NCI-H187 (cell line): ENCODE measurements around the gene SMIM30.

Source experiments
- DNase-seq, 2 experiments: peaks; one replicate each; lab custom pipeline; 2025; lab: John Stamatoyannopoulos, UW

Gene SMIM30

GRCh38 chr7:113100121-113100603 lies 18.2 kb downstream of the SMIM30 start:
- no peak for DNase-seq

GRCh38 chr7:113099284-113099919 lies 19.0 kb downstream of the SMIM30 start:
- DNase-seq, result no peak

DNA sequence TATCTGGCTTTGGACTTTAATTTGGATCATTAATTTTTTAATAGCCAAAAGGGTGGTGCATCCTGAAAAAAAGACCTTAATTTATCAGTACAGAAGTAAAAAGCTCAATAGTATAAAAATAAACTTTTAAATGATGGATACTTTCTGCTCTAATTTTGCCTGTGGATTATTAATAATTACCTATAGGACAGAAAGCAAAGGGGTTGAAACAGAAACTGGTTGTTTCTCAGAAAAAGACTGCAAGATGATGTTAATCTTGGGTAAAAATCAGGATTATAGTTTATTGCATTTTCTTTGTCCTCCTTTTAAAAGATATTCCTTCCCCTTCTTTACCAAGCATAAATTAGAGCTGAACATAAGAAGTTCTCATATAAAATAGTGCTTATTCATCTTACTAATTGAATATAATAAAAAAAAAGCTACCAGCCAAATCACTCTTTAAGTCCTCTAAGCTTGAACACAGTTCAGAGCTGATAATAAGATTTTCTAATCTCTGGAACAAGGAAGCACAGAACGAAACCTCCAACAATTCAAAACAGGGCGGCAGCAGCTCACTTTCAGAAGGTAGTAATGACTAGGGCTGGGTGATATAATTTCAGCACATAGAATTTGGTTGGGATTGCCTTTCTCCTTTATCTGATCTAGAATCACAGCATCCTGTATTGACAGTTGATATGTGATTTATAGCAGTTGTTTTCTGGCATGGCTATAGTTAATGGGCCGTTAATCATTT lies 23.7 kb downstream of the SMIM30 start:
- no peak for DNase-seq

- no peak for DNase-seq
These were observed 24.8 kb downstream of the SMIM30 start for GRCh38 chr7:113093561-113093960.

DNA sequence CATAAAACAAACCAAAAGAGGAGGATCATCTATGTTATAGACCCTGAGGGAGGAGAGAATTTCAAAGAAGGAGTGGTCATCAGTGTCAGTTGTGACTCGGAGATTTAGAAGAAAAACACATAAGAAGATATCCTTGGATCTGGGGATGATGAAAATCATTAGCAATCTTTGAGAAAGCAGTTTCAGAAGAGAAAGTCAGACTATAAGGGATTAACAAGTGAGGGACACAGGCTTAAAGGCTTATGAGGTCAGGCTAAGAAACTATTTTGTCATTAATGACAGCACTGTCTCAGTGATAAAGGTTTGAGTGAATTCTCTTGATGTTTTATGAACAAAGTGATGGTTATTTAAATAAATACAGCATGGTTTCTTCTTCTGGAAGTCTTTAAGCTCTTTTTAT lies 25.6 kb downstream of the SMIM30 start:
- DNase-seq, result no peak

GRCh38 chr7:113087071-113087998 lies 31.0 kb downstream of the SMIM30 start:
- DNase-seq, result no peak

GRCh38 chr7:113086431-113086888 lies 31.9 kb downstream of the SMIM30 start, which contains the start of gene GPR85:
GPR85 (minus strand) TSS chr7:113086827; CDS start chr7:113084721, 2,106 bp downstream.
- peak; percentile 33 to 42 for DNase-seq

DNA sequence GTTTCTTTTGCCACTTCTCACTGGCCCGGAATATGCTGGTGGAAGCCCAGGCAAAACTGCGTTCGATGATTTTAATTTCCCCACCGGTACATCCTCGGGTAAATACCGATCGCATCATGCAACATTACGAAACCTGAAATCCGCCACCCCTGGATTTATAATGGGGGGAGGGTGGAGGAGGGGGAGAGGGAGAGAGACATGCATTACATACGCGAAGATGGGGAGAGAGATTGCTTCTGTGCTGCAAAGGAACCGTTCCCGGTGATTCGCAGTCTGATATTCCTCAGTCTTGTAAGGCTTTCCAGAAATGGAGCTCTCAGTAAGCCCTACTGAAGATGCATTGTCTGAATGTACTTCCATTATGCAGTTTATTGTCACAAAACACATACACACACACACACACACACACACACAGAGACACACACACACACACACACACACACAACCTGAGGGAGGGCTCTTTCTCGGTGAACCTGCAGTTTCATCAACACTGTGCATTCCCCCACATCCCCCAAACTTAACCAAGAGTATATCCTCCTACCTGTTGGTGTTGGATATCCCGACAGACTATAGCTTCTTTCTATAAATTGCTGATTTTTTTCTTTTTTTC lies 32.5 kb downstream of the SMIM30 start:
- DNase-seq, result peak in 1 of 2 experiments; percentile 42

DNA sequence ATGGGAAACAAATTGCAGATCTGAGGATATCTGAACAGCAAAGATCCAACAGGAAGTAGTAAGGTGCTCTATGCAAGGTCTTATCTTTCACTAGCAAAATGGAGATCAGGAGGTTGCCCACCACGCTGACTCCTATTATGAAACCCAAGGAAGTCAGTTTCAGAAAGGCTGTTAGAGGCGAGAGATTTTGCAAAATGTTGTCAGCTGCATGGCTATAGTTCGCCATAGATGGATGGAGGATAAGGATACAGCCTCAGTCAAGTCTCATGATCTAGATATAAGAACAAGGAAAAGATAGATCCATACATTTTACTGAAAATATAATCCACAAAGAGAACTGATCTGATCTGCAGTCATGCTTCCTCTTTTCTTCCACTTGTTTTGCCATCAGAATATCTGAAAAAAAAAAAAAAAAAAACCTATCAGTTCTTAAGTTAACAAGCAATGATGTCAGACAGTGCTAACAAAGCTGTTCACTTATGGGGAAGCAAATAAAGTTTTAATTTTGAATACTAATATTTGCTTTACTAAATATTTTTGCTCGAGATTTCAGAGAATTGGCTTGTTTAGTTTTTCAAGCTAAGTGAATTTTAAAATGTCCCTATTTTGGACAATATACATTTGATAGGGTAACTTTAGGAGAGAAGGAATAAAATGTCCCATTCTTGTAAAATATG lies 33.7 kb downstream of the SMIM30 start:
- no peak for DNase-seq

DNA sequence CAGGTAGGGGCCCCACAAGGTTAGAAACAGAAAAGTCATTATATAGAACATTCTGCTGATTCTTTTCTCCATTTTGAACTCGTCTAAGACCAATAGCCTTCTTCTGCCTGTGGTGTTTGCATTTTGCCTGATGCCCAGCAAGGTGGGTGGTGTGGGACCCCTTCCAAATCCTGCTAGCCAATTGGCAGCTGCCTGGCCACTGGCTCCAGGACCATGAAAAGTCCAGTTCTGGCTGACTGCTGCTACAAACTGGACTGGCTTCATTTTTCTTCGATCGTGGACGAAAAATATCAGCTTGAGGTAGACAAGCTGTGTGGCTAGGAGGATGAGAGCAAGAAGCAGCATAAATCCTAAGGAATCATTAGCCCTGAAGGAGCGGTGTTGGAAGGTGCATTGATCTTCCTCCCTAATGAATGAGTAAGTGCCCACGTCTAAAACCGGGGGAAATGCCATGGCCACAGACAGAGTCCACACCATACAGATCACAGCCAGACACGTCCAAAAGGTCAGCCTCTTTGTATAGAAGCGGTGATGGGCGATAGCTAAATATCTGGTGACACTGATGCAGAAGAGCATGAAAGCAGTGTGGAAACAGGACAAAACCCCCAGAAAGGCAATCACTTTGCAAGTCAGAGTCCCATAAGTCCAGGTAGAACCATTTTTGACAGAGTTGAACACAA lies 34.4 kb downstream of the SMIM30 start:
- no peak for DNase-seq

- DNase-seq, result no peak
These were observed 35.1 kb downstream of the SMIM30 start for GRCh38 chr7:113083132-113083815.

DNA sequence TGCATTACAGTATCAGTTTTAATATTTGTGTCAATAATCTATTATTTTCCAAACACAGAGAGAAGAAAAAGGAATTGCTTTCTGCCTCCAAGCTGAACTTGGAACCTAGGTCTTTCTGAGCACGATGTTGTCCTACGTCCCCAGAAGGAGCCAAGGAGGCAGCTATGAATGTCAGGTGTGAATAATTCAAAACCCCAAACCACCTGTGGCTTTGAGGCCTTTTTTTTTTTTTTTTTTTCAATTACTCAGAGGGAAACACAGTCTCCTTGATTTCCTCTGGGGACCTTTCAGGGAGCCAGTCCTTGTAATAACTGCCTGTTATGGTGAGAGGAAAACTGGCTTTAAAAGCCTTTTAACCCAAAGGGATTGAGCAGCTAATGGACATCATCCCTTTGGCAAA lies 40.0 kb downstream of the SMIM30 start:
- DNase-seq, result no peak

DNA sequence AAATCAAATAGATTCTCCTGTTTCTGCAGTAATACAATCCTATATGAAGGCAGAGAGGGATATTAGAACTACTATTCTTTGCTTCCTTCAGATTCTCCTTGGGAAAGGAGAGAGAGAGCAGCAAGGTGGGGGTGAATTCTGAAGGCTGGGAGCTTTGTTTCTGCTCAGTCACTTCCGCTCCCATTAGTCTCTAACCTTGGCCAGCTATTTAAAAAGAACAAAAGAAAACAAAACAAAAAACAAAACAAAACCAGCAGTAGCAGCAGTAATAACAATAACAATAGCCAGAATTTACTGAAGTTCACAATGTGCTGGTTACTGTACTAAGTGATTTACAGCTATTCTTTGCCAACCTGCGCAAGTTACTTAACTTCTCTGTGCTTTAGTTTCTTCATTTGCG lies 41.7 kb downstream of the SMIM30 start:
- DNase-seq, result no peak

- no peak for DNase-seq
These were observed 46.9 kb downstream of the SMIM30 start for GRCh38 chr7:113071465-113071864.
